GM23338 (cell line): ENCODE measurements around the gene TMEM247.

ENCODE experiments used
- CREB1 ChIP-seq: fragments of 250-450 bp; sonication (Bioruptor Pico); IDR thresholded peaks from 2 replicates; pipeline ENCODE4 v1.5.0; 2020; ENCODE audit warnings: low read depth, mild to moderate bottlenecking, moderate library complexity
- EZH2 ChIP-seq: fragments of 200-600 bp; sonication (generic); IDR thresholded peaks from one replicate; pipeline ENCODE4 v1.8.0; 2017; ENCODE audit warnings: antibody characterized with exemption, mild to moderate bottlenecking, low read depth; ENCODE audit not compliant: unreplicated experiment
- EZH2phosphoT487 ChIP-seq: fragments of 200-600 bp; sonication (generic); IDR thresholded peaks from one replicate; pipeline ENCODE4 v1.8.1; 2018; ENCODE audit warnings: antibody characterized with exemption; ENCODE audit not compliant: unreplicated experiment
- JUNB ChIP-seq: IDR thresholded peaks from one replicate; pipeline ENCODE4 v1.6.1; 2016; ENCODE audit warnings: antibody characterized with exemption; ENCODE audit not compliant: unreplicated experiment
- NANOG ChIP-seq: IDR thresholded peaks from 2 replicates; pipeline ENCODE4 v1.6.1; 2016; ENCODE audit warnings: antibody characterized with exemption, borderline replicate concordance
- POLR2AphosphoS5 ChIP-seq: IDR thresholded peaks from 2 replicates; pipeline ENCODE4 v1.6.1; 2016; ENCODE audit warnings: antibody characterized with exemption, low read depth
- STAT1 ChIP-seq: IDR thresholded peaks from one replicate; pipeline ENCODE4 v1.6.1; 2016; ENCODE audit warnings: antibody characterized with exemption; ENCODE audit not compliant: unreplicated experiment
- ZNF331 ChIP-seq: fragments of 250-450 bp; sonication (Bioruptor Pico); IDR thresholded peaks from 2 replicates; pipeline ENCODE4 v1.5.0; 2020; ENCODE audit warnings: low read depth, mild to moderate bottlenecking, moderate library complexity
- ZNF462 ChIP-seq: fragments of 250-450 bp; sonication (Bioruptor Pico); IDR thresholded peaks from 2 replicates; pipeline ENCODE4 v1.5.0; 2020; ENCODE audit warnings: mild to moderate bottlenecking, moderate library complexity
- TF ChIP-seq, protein P1 (sequence below), 2 experiments: fragments of 200-600 bp in 1 of 2; sonication (generic) in 1 of 2; conservative IDR thresholded peaks; 2 replicates each; pipeline versions ENCODE4 v1.5.1 to v1.6.1; 2016 to 2017; ENCODE audit warnings: antibody characterized with exemption in 2 of 2, low read depth in 2 of 2, mild to moderate bottlenecking in 2 of 2, moderate library complexity in 1 of 2
- TF ChIP-seq, protein P2 (sequence below): IDR thresholded peaks from one replicate; pipeline ENCODE4 v1.6.1; 2018; ENCODE audit warnings: antibody characterized with exemption; ENCODE audit not compliant: unreplicated experiment

- TF ChIP-seq POLR2AphosphoS5, result no peak
- TF ChIP-seq, protein P1, sequence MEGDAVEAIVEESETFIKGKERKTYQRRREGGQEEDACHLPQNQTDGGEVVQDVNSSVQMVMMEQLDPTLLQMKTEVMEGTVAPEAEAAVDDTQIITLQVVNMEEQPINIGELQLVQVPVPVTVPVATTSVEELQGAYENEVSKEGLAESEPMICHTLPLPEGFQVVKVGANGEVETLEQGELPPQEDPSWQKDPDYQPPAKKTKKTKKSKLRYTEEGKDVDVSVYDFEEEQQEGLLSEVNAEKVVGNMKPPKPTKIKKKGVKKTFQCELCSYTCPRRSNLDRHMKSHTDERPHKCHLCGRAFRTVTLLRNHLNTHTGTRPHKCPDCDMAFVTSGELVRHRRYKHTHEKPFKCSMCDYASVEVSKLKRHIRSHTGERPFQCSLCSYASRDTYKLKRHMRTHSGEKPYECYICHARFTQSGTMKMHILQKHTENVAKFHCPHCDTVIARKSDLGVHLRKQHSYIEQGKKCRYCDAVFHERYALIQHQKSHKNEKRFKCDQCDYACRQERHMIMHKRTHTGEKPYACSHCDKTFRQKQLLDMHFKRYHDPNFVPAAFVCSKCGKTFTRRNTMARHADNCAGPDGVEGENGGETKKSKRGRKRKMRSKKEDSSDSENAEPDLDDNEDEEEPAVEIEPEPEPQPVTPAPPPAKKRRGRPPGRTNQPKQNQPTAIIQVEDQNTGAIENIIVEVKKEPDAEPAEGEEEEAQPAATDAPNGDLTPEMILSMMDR (conservative IDR thresholded peaks at IDR 0.05; ENCODE audit: low read depth in 2 of 2), result no peak
- no peak for TF ChIP-seq EZH2phosphoT487
- TF ChIP-seq EZH2, result no peak
- TF ChIP-seq, protein P2, sequence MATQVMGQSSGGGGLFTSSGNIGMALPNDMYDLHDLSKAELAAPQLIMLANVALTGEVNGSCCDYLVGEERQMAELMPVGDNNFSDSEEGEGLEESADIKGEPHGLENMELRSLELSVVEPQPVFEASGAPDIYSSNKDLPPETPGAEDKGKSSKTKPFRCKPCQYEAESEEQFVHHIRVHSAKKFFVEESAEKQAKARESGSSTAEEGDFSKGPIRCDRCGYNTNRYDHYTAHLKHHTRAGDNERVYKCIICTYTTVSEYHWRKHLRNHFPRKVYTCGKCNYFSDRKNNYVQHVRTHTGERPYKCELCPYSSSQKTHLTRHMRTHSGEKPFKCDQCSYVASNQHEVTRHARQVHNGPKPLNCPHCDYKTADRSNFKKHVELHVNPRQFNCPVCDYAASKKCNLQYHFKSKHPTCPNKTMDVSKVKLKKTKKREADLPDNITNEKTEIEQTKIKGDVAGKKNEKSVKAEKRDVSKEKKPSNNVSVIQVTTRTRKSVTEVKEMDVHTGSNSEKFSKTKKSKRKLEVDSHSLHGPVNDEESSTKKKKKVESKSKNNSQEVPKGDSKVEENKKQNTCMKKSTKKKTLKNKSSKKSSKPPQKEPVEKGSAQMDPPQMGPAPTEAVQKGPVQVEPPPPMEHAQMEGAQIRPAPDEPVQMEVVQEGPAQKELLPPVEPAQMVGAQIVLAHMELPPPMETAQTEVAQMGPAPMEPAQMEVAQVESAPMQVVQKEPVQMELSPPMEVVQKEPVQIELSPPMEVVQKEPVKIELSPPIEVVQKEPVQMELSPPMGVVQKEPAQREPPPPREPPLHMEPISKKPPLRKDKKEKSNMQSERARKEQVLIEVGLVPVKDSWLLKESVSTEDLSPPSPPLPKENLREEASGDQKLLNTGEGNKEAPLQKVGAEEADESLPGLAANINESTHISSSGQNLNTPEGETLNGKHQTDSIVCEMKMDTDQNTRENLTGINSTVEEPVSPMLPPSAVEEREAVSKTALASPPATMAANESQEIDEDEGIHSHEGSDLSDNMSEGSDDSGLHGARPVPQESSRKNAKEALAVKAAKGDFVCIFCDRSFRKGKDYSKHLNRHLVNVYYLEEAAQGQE, result no peak
- no peak for TF ChIP-seq CREB1 (CRISPR knock-in tag)
- no peak for TF ChIP-seq JUNB
- no peak for TF ChIP-seq NANOG
- no peak for TF ChIP-seq ZNF331
- TF ChIP-seq STAT1, result no peak
- TF ChIP-seq ZNF462, result no peak
These were observed 7.7 kb upstream of the TMEM247 start for GRCh38 chr2:46471697-46472096.
